Osteocyte (in vitro differentiated cells): ENCODE data around the gene RALGPS2. TPM values are rescaled to one million over a fixed set of nuclear protein-coding genes. Genes with fewer than 3 reads are reported as not detected.

Experiments used
- DNase-seq: peaks from one replicate; pipeline ENCODE4 v3.0.0; 2021; ENCODE audit warnings: mixed read lengths; ENCODE audit not compliant: unreplicated experiment; ENCODE audit errors: extremely low spot score
- H3K27ac Mint-ChIP-seq: one replicate; pipeline ENCODE4 v1.8.0; 2021; ENCODE audit warnings: mild to moderate bottlenecking, mixed read lengths; ENCODE audit not compliant: unreplicated experiment
- H3K27me3 Mint-ChIP-seq: one replicate; pipeline ENCODE4 v1.8.0; 2021; ENCODE audit warnings: mixed read lengths; ENCODE audit not compliant: unreplicated experiment
- H3K36me3 Mint-ChIP-seq: one replicate; pipeline ENCODE4 v1.8.0; 2021; ENCODE audit warnings: mixed read lengths; ENCODE audit not compliant: unreplicated experiment
- H3K4me1 Mint-ChIP-seq: one replicate; pipeline ENCODE4 v1.8.0; 2021; ENCODE audit warnings: mixed read lengths; ENCODE audit not compliant: unreplicated experiment
- H3K4me3 Mint-ChIP-seq: one replicate; pipeline ENCODE4 v1.8.0; 2021; ENCODE audit warnings: mild to moderate bottlenecking, moderate library complexity, mixed read lengths; ENCODE audit not compliant: unreplicated experiment
- H3K9me3 Mint-ChIP-seq: one replicate; pipeline ENCODE4 v1.8.0; 2021; ENCODE audit warnings: mixed read lengths; ENCODE audit not compliant: unreplicated experiment
- total RNA-seq: library from RNA; stranded (reverse); gene quantifications from 2 replicates; pipeline ENCODE4 v1.2.1, GENCODE V29; 2021
- TF ChIP-seq, protein P1 (sequence below): fragments of 200-600 bp; sonication (generic); IDR thresholded peaks from 2 replicates; pipeline ENCODE4 v1.5.0; 2021; ENCODE audit warnings: antibody characterized with exemption, mild to moderate bottlenecking, moderate library complexity

Gene RALGPS2
- total RNA-seq, 1 donor from 2014 or later, result 6.5 TPM

DNA sequence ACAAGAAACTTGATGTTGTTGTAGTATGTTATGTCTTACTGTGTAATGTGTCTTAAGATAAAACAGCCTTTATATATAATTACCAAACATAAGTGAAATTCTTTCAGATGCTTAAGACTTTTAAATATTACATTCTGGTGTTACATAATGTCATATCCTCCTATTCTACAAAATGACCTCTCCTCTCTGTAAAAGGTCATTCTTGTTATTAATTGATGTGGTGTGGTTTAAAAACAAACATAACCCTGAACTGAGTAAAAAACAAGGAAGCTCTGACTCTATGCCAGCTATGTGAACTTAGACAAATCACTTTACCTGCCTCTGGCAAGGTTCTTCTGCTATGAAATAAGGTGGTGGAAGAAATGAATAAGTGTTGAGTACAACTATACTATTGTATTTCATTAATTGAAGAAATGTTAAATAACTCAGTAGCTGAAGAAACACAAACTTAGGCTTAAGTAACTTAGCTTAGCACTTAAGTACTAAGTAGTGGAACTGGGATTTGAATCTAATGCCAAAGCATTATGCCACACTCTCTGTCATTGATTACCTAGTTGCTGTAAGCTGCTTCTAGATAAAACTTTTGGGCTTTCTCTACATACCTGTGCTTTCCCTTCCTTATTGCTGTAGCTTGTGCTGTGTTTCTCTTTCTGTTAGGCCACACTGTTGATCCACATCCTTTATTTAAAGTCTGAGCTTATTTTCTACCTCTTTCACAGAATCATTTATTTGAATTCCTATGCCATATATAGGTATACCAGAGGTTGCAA, 146.7 kb downstream of the RALGPS2 start:
- H3K27ac Mint-ChIP-seq, result no peak overlapping the region

DNA sequence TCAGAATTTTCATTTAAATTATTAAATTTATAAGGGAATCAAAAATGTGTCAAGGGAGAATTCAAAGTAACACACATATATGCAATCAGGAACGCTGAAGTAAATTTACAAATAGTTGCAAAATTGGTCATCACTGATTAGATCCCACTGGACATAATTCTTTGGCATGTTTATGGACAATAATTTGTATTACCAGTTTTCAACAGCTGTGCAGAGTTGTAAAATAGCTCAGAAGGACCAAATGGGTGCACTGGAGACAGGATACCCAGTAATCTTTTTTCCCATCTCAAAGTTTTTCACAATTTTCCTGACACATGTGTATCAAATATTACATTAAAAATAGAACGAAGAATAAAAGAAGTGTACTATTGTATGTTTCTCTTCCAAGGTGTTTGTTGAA, 149.9 kb downstream of the RALGPS2 start:
- H3K27ac Mint-ChIP-seq, result no peak overlapping the region
- H3K4me3 Mint-ChIP-seq, result no peak overlapping the region
- H3K4me1 Mint-ChIP-seq, result peaks cover 21% of the 10 kb centered on the region
- no peaks in the 10 kb centered on the region for H3K36me3 Mint-ChIP-seq
- DNase-seq, result no peak
- TF ChIP-seq, protein P1, sequence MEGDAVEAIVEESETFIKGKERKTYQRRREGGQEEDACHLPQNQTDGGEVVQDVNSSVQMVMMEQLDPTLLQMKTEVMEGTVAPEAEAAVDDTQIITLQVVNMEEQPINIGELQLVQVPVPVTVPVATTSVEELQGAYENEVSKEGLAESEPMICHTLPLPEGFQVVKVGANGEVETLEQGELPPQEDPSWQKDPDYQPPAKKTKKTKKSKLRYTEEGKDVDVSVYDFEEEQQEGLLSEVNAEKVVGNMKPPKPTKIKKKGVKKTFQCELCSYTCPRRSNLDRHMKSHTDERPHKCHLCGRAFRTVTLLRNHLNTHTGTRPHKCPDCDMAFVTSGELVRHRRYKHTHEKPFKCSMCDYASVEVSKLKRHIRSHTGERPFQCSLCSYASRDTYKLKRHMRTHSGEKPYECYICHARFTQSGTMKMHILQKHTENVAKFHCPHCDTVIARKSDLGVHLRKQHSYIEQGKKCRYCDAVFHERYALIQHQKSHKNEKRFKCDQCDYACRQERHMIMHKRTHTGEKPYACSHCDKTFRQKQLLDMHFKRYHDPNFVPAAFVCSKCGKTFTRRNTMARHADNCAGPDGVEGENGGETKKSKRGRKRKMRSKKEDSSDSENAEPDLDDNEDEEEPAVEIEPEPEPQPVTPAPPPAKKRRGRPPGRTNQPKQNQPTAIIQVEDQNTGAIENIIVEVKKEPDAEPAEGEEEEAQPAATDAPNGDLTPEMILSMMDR, result no peak
- H3K27me3 Mint-ChIP-seq, result no peaks in the 10 kb centered on the region
- no peaks in the 10 kb centered on the region for H3K9me3 Mint-ChIP-seq

More for the DNA sequence above, 146.7 kb downstream of the RALGPS2 start:
- H3K4me1 Mint-ChIP-seq, result peaks cover 34% of the 10 kb centered on the region
- H3K36me3 Mint-ChIP-seq, result no peaks in the 10 kb centered on the region
- no peak for DNase-seq
- TF ChIP-seq, protein P1, result no peak
- no peaks in the 10 kb centered on the region for H3K9me3 Mint-ChIP-seq
- H3K27me3 Mint-ChIP-seq, result no peaks in the 10 kb centered on the region
- H3K4me3 Mint-ChIP-seq, result no peak overlapping the region

DNA sequence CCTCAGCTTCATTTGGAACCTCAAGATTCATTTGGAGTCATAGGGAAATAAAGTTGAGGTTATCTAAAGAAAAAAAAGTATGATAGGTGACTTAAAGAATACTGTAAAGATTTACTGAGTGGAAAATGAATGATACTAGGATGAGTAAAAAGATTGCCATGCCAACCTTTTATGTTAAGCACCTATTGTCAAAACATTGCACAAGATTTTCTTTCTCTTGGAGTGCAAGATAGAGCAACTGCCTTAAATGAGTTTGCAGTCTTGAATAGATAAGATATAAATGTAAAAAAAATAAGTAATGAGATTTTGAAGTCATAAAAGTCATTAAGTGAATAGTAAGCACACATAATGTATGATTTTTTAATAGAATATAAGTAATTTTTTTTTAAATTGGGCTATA, 150.9 kb downstream of the RALGPS2 start:
- H3K4me1 Mint-ChIP-seq, result peaks cover 18% of the 10 kb centered on the region
- no peaks in the 10 kb centered on the region for H3K27me3 Mint-ChIP-seq
- no peak overlapping the region for H3K27ac Mint-ChIP-seq
- TF ChIP-seq, protein P1, result no peak
- no peaks in the 10 kb centered on the region for H3K9me3 Mint-ChIP-seq
- DNase-seq, result no peak
- no peak overlapping the region for H3K4me3 Mint-ChIP-seq
- no peaks in the 10 kb centered on the region for H3K36me3 Mint-ChIP-seq

DNA sequence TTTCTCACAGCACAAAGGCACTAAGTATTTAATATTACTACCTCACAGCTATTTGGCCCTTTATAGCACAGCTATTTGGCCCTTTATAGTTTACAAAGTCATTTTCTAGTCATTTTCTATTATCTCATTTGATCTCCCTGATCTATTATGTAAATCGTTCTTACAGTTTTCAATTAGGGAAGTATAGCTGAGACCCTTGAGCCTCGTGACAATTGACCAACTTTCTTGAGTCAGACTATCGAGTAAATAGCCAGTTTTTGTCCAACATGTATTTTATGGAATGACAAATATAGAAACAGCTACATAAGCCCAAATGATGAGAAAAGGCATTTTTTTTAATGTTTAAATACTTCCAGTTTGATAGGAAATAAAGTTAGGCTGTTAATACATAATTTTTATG, 152.9 kb downstream of the RALGPS2 start:
- H3K36me3 Mint-ChIP-seq, result no peaks in the 10 kb centered on the region
- no peak for DNase-seq
- H3K9me3 Mint-ChIP-seq, result no peaks in the 10 kb centered on the region
- H3K27me3 Mint-ChIP-seq, result no peaks in the 10 kb centered on the region
- TF ChIP-seq, protein P1, result no peak
- H3K4me1 Mint-ChIP-seq, result peaks cover 6% of the 10 kb centered on the region
- H3K4me3 Mint-ChIP-seq, result no peak overlapping the region
- H3K27ac Mint-ChIP-seq, result no peak overlapping the region

DNA sequence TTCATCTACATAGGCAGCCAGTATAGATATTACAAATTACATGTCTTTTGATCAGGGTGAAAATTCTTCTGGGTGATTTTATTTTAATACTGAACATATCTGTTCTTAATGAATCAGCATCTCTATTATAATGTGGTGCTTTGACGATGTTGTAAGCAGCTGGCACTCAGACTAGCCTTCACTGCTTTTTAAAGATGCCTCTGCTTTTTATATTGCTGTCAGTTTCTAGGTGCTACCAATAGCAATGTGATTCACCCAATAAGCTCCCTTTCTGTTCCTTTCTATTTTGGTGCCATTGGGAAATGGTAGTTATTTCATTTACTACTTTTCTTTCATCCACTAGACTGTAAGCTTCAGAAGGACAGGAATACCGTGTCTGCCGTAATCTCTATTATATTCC, 156.9 kb downstream of the RALGPS2 start:
- Mint-ChIP-seq H3K27me3 (no peaks in the 10 kb centered on the region), H3K4me1 (no peaks in the 10 kb centered on the region), H3K27ac (no peak overlapping the region), H3K36me3 (peaks cover 6% of the 10 kb centered on the region), H3K9me3 (no peaks in the 10 kb centered on the region), H3K4me3 (no peak overlapping the region)
- DNase-seq, result no peak
- TF ChIP-seq, protein P1, result no peak
